ENCODE data around the gene RASA1. TPM values are rescaled to one million over a fixed set of nuclear protein-coding genes. Genes with fewer than 3 reads are reported as not detected.

Gene RASA1
- polyA plus RNA-seq, 3 donors: 2.1 to 20.1 (median 4.0) TPM

DNA sequence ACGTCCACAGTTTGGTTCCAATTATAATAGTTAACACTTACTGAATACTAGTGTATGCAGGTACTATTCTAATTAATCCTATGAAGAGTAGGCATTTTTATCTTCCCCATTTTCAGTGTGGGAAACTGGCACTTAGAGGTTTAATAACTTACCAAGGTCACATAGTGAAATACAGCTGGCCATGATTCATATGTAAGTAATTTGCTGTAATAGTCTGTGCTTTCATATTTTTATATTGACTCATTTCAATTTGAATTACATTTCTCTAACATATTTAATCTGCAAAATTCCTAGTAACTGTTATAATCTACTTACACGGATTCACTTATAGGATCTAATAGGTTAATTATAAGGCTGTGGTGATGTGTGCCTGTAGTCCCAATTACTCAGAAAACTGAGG, 125.6 kb downstream of the RASA1 start:
- H3K79me2 ChIP-seq (ENCODE audit: insufficient read depth, low read length): peaks cover 32% of the 10 kb centered on the region
- H2AFZ ChIP-seq (ENCODE audit: insufficient read depth, low read depth, low read length, poor library complexity, severe bottlenecking): no peak overlapping the region
- no peak overlapping the region for H3K27ac ChIP-seq (ENCODE audit: low read depth in 1 of 2, low read length in 2 of 2)
- H3K4me3 ChIP-seq (replicated peaks in 1 of 3; ENCODE audit: low read depth in 2 of 3, low read length in 3 of 3): no peak overlapping the region
- no peak overlapping the region for H3K9ac ChIP-seq (ENCODE audit: insufficient read depth, low read length, poor library complexity, severe bottlenecking)
- Mint-ChIP-seq H3K36me3 (peaks cover 80 to 92% of the 10 kb centered on the region in 2 donors), H3K4me1 (peaks cover 9% of the 10 kb centered on the region), H3K27ac (no peak overlapping the region), H3K4me3 (no peak overlapping the region), H3K27me3 (ENCODE audit: low read depth in 3 of 3) (peaks cover 0 to 1% (median 0%) of the 10 kb centered on the region in 3 donors), H3K9me3 (no peaks in the 10 kb centered on the region)
- H3K4me2 ChIP-seq (replicated peaks; ENCODE audit: extremely low read depth, low read length, poor library complexity, severe bottlenecking): no peak overlapping the region
- no peaks in the 10 kb centered on the region for H3K9me3 ChIP-seq (replicated peaks in 1 of 2; ENCODE audit: control insufficient read depth in 1 of 2, insufficient read depth in 1 of 2, low read length in 2 of 2)
- H4K20me1 ChIP-seq (ENCODE audit: insufficient read depth, low read length): peaks cover 63% of the 10 kb centered on the region
- H3K4me1 ChIP-seq (ENCODE audit: control insufficient read depth in 1 of 2, insufficient read depth in 2 of 2, low read length in 2 of 2): peaks cover 0 to 2% of the 10 kb centered on the region in 2 donors
- no peak for DNase-seq
- H3K36me3 ChIP-seq (replicated peaks in 1 of 2; ENCODE audit: control insufficient read depth in 1 of 2, insufficient read depth in 2 of 2, low read length in 2 of 2): peaks cover 96 to 98% of the 10 kb centered on the region in 2 donors
- no CpG with 5 or more reads among the region's 2 CpGs for WGBS (ENCODE audit: insufficient coverage)
- no peaks in the 10 kb centered on the region for H3K27me3 ChIP-seq (ENCODE audit: control insufficient read depth in 2 of 2, insufficient read depth in 2 of 2, low read length in 2 of 2)
- intact Hi-C loops (cut with micrococcal nuclease): no loop called here
- no peak for TF ChIP-seq CTCF (IDR thresholded peaks at IDR 0.05)

GRCh38 chr5:87394411-87395165, 126.9 kb downstream of the RASA1 start:
- no peak overlapping the region for H3K4me3 ChIP-seq (replicated peaks in 1 of 3; ENCODE audit: low read depth in 2 of 3, low read length in 3 of 3)

More at GRCh38 chr5:87394411-87395165, 126.9 kb downstream of the RASA1 start:
- intact Hi-C loops (cut with micrococcal nuclease): no loop called here
- peaks cover 92 to 99% of the 10 kb centered on the region in 2 donors for H3K36me3 ChIP-seq (replicated peaks in 1 of 2; ENCODE audit: control insufficient read depth in 1 of 2, insufficient read depth in 2 of 2, low read length in 2 of 2)
- peaks cover 21% of the 10 kb centered on the region for H3K4me1 Mint-ChIP-seq
- peaks cover 41% of the 10 kb centered on the region for H3K79me2 ChIP-seq (ENCODE audit: insufficient read depth, low read length)
- WGBS (ENCODE audit: insufficient coverage): no CpG with 5 or more reads among the region's 3 CpGs
- H3K4me2 ChIP-seq (replicated peaks; ENCODE audit: extremely low read depth, low read length, poor library complexity, severe bottlenecking): no peak overlapping the region
- H4K20me1 ChIP-seq (ENCODE audit: insufficient read depth, low read length): peaks cover 65% of the 10 kb centered on the region
- peaks cover 76 to 91% of the 10 kb centered on the region in 2 donors for H3K36me3 Mint-ChIP-seq
- H3K4me3 Mint-ChIP-seq: no peak overlapping the region
- no peaks in the 10 kb centered on the region for H3K9me3 ChIP-seq (replicated peaks in 1 of 2; ENCODE audit: control insufficient read depth in 1 of 2, insufficient read depth in 1 of 2, low read length in 2 of 2)
- no peak for DNase-seq
- H3K27me3 ChIP-seq (ENCODE audit: control insufficient read depth in 2 of 2, insufficient read depth in 2 of 2, low read length in 2 of 2): no peaks in the 10 kb centered on the region
- peak overlapping the region in 4 of 7 donors; percentile 5 to 54 (median 18) for H3K27ac Mint-ChIP-seq
- no peak for TF ChIP-seq CTCF (IDR thresholded peaks at IDR 0.05)
- H2AFZ ChIP-seq (ENCODE audit: insufficient read depth, low read depth, low read length, poor library complexity, severe bottlenecking): no peak overlapping the region
- peaks cover 10 to 14% of the 10 kb centered on the region in 2 donors for H3K4me1 ChIP-seq (ENCODE audit: control insufficient read depth in 1 of 2, insufficient read depth in 2 of 2, low read length in 2 of 2)
- H3K27ac ChIP-seq (ENCODE audit: low read depth in 1 of 2, low read length in 2 of 2): peak overlapping the region in 1 of 2 donors; percentile 30
- no peaks in the 10 kb centered on the region for H3K9me3 Mint-ChIP-seq
- peaks cover 0 to 1% (median 0%) of the 10 kb centered on the region in 3 donors for H3K27me3 Mint-ChIP-seq (ENCODE audit: low read depth in 3 of 3)
- no peak overlapping the region for H3K9ac ChIP-seq (ENCODE audit: insufficient read depth, low read length, poor library complexity, severe bottlenecking)
